PFSK-1 (cell line): ENCODE data around the gene LPCAT1.

ENCODE experiments used
- FOXP2 ChIP-seq: optimal IDR thresholded peaks from 2 replicates; pipeline ENCODE3; 2011; ENCODE audit warnings: borderline replicate concordance, control low read depth, inconsistent platforms; ENCODE audit not compliant: insufficient read depth; ENCODE audit errors: extremely low read length, extremely low read depth
- POLR2AphosphoS5 ChIP-seq: IDR thresholded peaks from 2 replicates; pipeline ENCODE4 v1.6.1; 2012; ENCODE audit warnings: low read depth, mild to moderate bottlenecking, control low read depth, low read length, moderate library complexity
- TF ChIP-seq, protein P1 (sequence below), 2 experiments: IDR thresholded peaks; 2 replicates each; pipeline versions ENCODE4 v1.6.1 to v1.8.0; 2011 to 2012; ENCODE audit warnings: low read depth in 2 of 2, low read length in 2 of 2, control low read depth in 1 of 2, inconsistent platforms in 1 of 2, mild to moderate bottlenecking in 1 of 2, moderate library complexity in 1 of 2; ENCODE audit not compliant: insufficient read depth in 1 of 2

DNA sequence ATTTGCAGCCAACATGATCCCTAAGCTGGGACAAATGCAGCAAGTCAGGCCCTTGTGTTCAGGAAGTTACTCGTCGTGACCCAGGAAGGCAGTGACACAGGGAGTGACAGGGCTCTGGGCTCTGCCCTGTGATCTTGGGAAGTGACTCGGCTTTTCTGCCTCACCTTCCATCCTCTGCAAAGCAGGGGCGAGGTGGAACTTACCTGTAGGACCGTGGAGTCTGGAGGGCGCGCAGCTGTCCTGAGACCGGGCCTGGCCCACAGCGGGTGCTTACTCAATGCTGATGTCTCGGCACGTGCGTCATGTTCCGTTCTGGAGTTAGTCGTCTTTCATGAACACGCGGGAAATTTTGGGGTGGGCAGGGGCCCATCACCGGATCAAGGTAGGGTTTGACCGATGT is 22.8 kb upstream of the LPCAT1 start:
- no peak for TF ChIP-seq POLR2AphosphoS5
- no peak for TF ChIP-seq FOXP2
- TF ChIP-seq, protein P1, sequence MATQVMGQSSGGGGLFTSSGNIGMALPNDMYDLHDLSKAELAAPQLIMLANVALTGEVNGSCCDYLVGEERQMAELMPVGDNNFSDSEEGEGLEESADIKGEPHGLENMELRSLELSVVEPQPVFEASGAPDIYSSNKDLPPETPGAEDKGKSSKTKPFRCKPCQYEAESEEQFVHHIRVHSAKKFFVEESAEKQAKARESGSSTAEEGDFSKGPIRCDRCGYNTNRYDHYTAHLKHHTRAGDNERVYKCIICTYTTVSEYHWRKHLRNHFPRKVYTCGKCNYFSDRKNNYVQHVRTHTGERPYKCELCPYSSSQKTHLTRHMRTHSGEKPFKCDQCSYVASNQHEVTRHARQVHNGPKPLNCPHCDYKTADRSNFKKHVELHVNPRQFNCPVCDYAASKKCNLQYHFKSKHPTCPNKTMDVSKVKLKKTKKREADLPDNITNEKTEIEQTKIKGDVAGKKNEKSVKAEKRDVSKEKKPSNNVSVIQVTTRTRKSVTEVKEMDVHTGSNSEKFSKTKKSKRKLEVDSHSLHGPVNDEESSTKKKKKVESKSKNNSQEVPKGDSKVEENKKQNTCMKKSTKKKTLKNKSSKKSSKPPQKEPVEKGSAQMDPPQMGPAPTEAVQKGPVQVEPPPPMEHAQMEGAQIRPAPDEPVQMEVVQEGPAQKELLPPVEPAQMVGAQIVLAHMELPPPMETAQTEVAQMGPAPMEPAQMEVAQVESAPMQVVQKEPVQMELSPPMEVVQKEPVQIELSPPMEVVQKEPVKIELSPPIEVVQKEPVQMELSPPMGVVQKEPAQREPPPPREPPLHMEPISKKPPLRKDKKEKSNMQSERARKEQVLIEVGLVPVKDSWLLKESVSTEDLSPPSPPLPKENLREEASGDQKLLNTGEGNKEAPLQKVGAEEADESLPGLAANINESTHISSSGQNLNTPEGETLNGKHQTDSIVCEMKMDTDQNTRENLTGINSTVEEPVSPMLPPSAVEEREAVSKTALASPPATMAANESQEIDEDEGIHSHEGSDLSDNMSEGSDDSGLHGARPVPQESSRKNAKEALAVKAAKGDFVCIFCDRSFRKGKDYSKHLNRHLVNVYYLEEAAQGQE (IDR thresholded peaks at IDR 0.05; ENCODE audit: insufficient read depth in 1 of 2, low read depth in 2 of 2, low read length in 2 of 2), result no peak
